IMR-90 (cell line): ENCODE results near the gene STXBP2. TPM values are rescaled to one million over a fixed set of nuclear protein-coding genes. Genes with fewer than 3 reads are reported as not detected.

Experiments
- ATAC-seq: fragments of 200-7000 bp; cut with Tn5 transposase; 2 replicates; pipeline ENCODE4 v1.9.1; 2020; ENCODE audit warnings: low read depth, mild to moderate bottlenecking, moderate library complexity
- BruUV-seq: library from RNA; stranded (reverse); fragments of 400-500 nt; replicated peaks from 2 replicates; lab custom pipeline; 2021; lab: Mats Ljungman, UMichigan
- CTCF ChIA-PET: fragments of 300-600 bp; formaldehyde crosslinking; extraction: SDS; loops from one replicate; lab custom pipeline; 2021; ENCODE audit warnings: antibody characterized with exemption; lab: Yijun Ruan, JAX
- POLR2A ChIA-PET: fragments of 300-600 bp; sonication (Branson Sonifier 250); formaldehyde crosslinking; loops from one replicate; lab custom pipeline; 2022; ENCODE audit warnings: antibody characterized with exemption; ENCODE audit not compliant: unreplicated experiment; lab: Charles Lee
- DNase-seq: peaks from one replicate; pipeline ENCODE4 v3.0.0; 2013
- H2AFZ ChIP-seq: replicated peaks from 2 replicates; pipeline ENCODE3; 2013; ENCODE audit warnings: low read length, mild to moderate bottlenecking; ENCODE audit not compliant: poor library complexity
- H2AK5ac ChIP-seq: 2 replicates; pipeline ENCODE4 v1.6.1; 2013; ENCODE audit warnings: low read depth, low read length, inconsistent platforms
- H2AK9ac ChIP-seq: replicated peaks from 2 replicates; pipeline ENCODE3; 2013; ENCODE audit warnings: mild to moderate bottlenecking, low read depth, low read length, moderate library complexity; ENCODE audit not compliant: poor library complexity
- H2BK120ac ChIP-seq: 2 replicates; pipeline ENCODE4 v1.6.1; 2013; ENCODE audit warnings: low read depth, low read length, inconsistent platforms
- H2BK15ac ChIP-seq: 3 replicates; pipeline ENCODE4 v1.6.1; 2013; ENCODE audit warnings: low read depth, low read length, inconsistent platforms
- H2BK20ac ChIP-seq: 2 replicates; pipeline ENCODE4 v1.6.1; 2013; ENCODE audit warnings: low read depth, mild to moderate bottlenecking, inconsistent platforms, low read length, moderate library complexity
- H2BK5ac ChIP-seq: 2 replicates; pipeline ENCODE4 v1.6.1; 2013; ENCODE audit warnings: mild to moderate bottlenecking, low read depth, low read length, inconsistent platforms; ENCODE audit not compliant: poor library complexity, severe bottlenecking
- H3K14ac ChIP-seq: replicated peaks from 2 replicates; pipeline ENCODE4 v1.6.1; 2013; ENCODE audit warnings: low read depth, low read length, inconsistent platforms
- H3K18ac ChIP-seq: 2 replicates; pipeline ENCODE4 v1.6.1; 2013; ENCODE audit warnings: low read depth, low read length, control low read depth
- H3K23ac ChIP-seq: 2 replicates; pipeline ENCODE4 v1.6.1; 2013; ENCODE audit warnings: low read depth, low read length, inconsistent platforms
- H3K27ac ChIP-seq: 2 replicates; pipeline ENCODE4 v1.5.1; 2013; ENCODE audit warnings: mild to moderate bottlenecking, control low read depth, low read length; ENCODE audit not compliant: insufficient read depth
- H3K27me3 ChIP-seq: 2 replicates; pipeline ENCODE4 v1.6.1; 2013; ENCODE audit warnings: low read length; ENCODE audit not compliant: control insufficient read depth, insufficient read depth
- H3K36me3 ChIP-seq: 2 replicates; pipeline ENCODE4 v1.6.1; 2013; ENCODE audit warnings: low read length, mixed read lengths; ENCODE audit not compliant: control insufficient read depth, insufficient read depth
- H3K4ac ChIP-seq: 2 replicates; pipeline ENCODE4 v1.6.1; 2013; ENCODE audit warnings: low read depth, low read length, inconsistent platforms
- H3K4me1 ChIP-seq: 2 replicates; pipeline ENCODE4 v1.6.1; 2013; ENCODE audit warnings: low read length, mixed read lengths; ENCODE audit not compliant: control insufficient read depth, insufficient read depth
- H3K4me2 ChIP-seq: 2 replicates; pipeline ENCODE4 v1.6.1; 2013; ENCODE audit warnings: low read depth, mild to moderate bottlenecking, control low read depth, low read length, moderate library complexity
- H3K4me3 ChIP-seq: 2 replicates; pipeline ENCODE4 v1.5.1; 2013; ENCODE audit warnings: low read depth, mild to moderate bottlenecking, control low read depth, low read length, moderate library complexity; ENCODE audit not compliant: insufficient read depth
- H3K56ac ChIP-seq: 2 replicates; pipeline ENCODE4 v1.6.1; 2013; ENCODE audit warnings: low read length, inconsistent platforms; ENCODE audit not compliant: insufficient read depth; ENCODE audit errors: extremely low read depth
- H3K79me1 ChIP-seq, 2 experiments: 2 replicates each; pipeline ENCODE4 v1.6.1; 2013; ENCODE audit warnings: low read length in 2 of 2, inconsistent platforms in 1 of 2, low read depth in 1 of 2
- H3K9ac ChIP-seq: 2 replicates; pipeline ENCODE4 v1.6.1; 2013; ENCODE audit warnings: low read depth, low read length, control low read depth
- H3K9me1 ChIP-seq: 2 replicates; pipeline ENCODE4 v1.6.1; 2013; ENCODE audit warnings: low read length, inconsistent platforms; ENCODE audit not compliant: insufficient read depth
- H3K9me3 ChIP-seq: 2 replicates; pipeline ENCODE4 v1.6.1; 2013; ENCODE audit warnings: low read length; ENCODE audit not compliant: control insufficient read depth, insufficient read depth
- H4K20me1 ChIP-seq: 2 replicates; pipeline ENCODE4 v1.6.1; 2013; ENCODE audit warnings: low read length, inconsistent platforms; ENCODE audit not compliant: insufficient read depth
- H4K5ac ChIP-seq: 2 replicates; pipeline ENCODE4 v1.6.1; 2013; ENCODE audit warnings: mild to moderate bottlenecking, low read depth, low read length, control low read depth
- H4K8ac ChIP-seq, 2 experiments: 2 replicates each; pipeline ENCODE4 v1.6.1; 2013; ENCODE audit warnings: low read depth in 2 of 2, low read length in 2 of 2, control low read depth in 1 of 2, inconsistent platforms in 1 of 2
- H4K91ac ChIP-seq: 2 replicates; pipeline ENCODE4 v1.6.1; 2013; ENCODE audit warnings: low read depth, low read length, inconsistent platforms; ENCODE audit not compliant: insufficient read depth
- FOS ChIP-seq: fragments of 150-350 bp; IDR thresholded peaks from 2 replicates; pipeline ENCODE4 v1.6.1; 2016; ENCODE audit warnings: low read depth, low read length
- MAZ ChIP-seq: IDR thresholded peaks from 2 replicates; pipeline ENCODE4 v1.6.1; 2012; ENCODE audit warnings: low read depth, mild to moderate bottlenecking, low read length, improper control_type of control experiment, moderate library complexity, borderline replicate concordance
- whole genome bisulfite sequencing, 2 experiments: methylation state at CpG; one replicate each; pipeline versions ENCODE4 v1.1.5 to v1.1.7; 2013; ENCODE audit warnings: missing lambda C conversion rate in 2 of 2; ENCODE audit not compliant: insufficient read length in 1 of 2; ENCODE audit errors: extremely low coverage in 2 of 2; 5-methylcytosine and 5-hydroxymethylcytosine counted together
- dilution Hi-C: fragments of 300-500 bp; cut with HindIII; formaldehyde crosslinking; loops from one replicate; pipeline ENCODE4 v1.14.3; 2018; ENCODE audit warnings: low sequenced_read_pairs; ENCODE audit not compliant: unreplicated experiment
- in situ Hi-C: fragments of 300-500 bp; cut with MboI; formaldehyde crosslinking; loops from 3 replicates; pipeline ENCODE4 v1.14.3; 2019; ENCODE audit warnings: low sequenced_read_pairs, inconsistent platforms, mixed read lengths
- intact Hi-C: fragments of 100-400 bp; cut with micrococcal nuclease; formaldehyde crosslinking; loops from 2 replicates; pipeline ENCODE4 v1.10.0; 2022
- polyA plus RNA-seq, 3 experiments: library from polyadenylated mRNA; depleted of rRNA; stranded (reverse); fragments of >200 nt; gene quantifications; 2 replicates each; pipeline ENCODE4 v1.2.3, GENCODE V29; 2012; ENCODE audit warnings: low replicate concordance in 1 of 3
- total RNA-seq: library from RNA; depleted of rRNA; stranded (reverse); fragments of >200 nt; gene quantifications from 2 replicates; pipeline ENCODE4 v1.2.3, GENCODE V29; 2012
- TF ChIP-seq, protein P1 (sequence below): conservative IDR thresholded peaks from 2 replicates; pipeline ENCODE4 v1.5.1; 2012; ENCODE audit warnings: mild to moderate bottlenecking, low read depth, low read length, improper control_type of control experiment

Gene STXBP2
- total and polyA plus RNA-seq, 2 of the 4 experiments (the other 2 are of a cell fraction) = 3.9 to 12.6 TPM

DNA sequence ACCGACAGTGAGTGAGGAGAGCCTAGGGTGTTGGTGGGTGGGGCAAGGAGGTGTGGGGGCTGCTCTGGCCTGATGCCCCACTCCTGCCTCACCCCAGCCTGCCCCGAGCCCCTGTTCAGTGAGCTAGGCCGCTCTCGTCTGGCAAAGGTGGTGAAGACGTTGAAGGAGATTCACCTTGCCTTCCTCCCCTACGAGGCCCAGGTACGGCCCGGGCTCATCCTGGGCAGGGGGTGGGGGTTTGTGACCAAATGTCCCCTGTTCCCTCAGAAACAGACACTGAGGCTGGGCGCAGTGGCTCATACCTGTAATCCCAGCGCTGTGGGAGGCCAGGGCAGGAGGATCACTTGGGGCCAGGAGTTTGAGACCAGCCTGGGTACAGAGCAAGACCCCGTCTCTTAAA, 3.9 kb downstream of the STXBP2 start:
- WGBS, 2 experiments = 83% methylated on average over 2 of the region's 11 CpGs; no CpG with 5 or more reads in 1 of the 2 experiments

More for the DNA sequence above, 3.9 kb downstream of the STXBP2 start:
- Histone ChIP-seq H3K23ac (no peak overlapping the region), H3K79me1 (no peaks in the 10 kb centered on the region), H3K27me3 (peaks cover 11% of the 10 kb centered on the region; the same call in 1 of the 2 replicates), H3K4me3 (no peak overlapping the region), H2BK15ac (no peak overlapping the region), H2AK5ac (no peak overlapping the region), H3K4me1 (no peaks in the 10 kb centered on the region), H3K9me3 (no peaks in the 10 kb centered on the region), H4K8ac (no peak overlapping the region), H3K56ac (no peak overlapping the region), H3K14ac (no peak overlapping the region), H3K9me1 (peaks cover 12% of the 10 kb centered on the region), H3K4ac (no peak overlapping the region), H2BK5ac (no peak overlapping the region), H3K9ac (no peak overlapping the region), H4K5ac (no peak overlapping the region), H3K36me3 (no peaks in the 10 kb centered on the region), H2AFZ (no peak overlapping the region), H4K91ac (no peak overlapping the region), H3K18ac (no peak overlapping the region), H2BK20ac (no peak overlapping the region), H2AK9ac (no peak overlapping the region), H3K27ac (no peak overlapping the region), H2BK120ac (no peak overlapping the region), H4K20me1 (peaks cover 5% of the 10 kb centered on the region; the same call in 1 of the 2 replicates), H3K4me2 (no peak overlapping the region)
- DNase-seq (no peak), ATAC-seq (no peak)
- dilution Hi-C loops = no loop called here
- ChIA-PET CTCF (no interaction called here), POLR2A (no interaction called here)
- intact Hi-C loops = no loop called here
- in situ Hi-C loops = no loop called here
- no TSS peak for BruUV-seq
- TF ChIP-seq FOS (no peak), MAZ (no peak)
- TF ChIP-seq, protein P1, sequence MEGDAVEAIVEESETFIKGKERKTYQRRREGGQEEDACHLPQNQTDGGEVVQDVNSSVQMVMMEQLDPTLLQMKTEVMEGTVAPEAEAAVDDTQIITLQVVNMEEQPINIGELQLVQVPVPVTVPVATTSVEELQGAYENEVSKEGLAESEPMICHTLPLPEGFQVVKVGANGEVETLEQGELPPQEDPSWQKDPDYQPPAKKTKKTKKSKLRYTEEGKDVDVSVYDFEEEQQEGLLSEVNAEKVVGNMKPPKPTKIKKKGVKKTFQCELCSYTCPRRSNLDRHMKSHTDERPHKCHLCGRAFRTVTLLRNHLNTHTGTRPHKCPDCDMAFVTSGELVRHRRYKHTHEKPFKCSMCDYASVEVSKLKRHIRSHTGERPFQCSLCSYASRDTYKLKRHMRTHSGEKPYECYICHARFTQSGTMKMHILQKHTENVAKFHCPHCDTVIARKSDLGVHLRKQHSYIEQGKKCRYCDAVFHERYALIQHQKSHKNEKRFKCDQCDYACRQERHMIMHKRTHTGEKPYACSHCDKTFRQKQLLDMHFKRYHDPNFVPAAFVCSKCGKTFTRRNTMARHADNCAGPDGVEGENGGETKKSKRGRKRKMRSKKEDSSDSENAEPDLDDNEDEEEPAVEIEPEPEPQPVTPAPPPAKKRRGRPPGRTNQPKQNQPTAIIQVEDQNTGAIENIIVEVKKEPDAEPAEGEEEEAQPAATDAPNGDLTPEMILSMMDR = no peak
